MM.1S (cell line): ENCODE results near the gene AUH.

Source experiments
- DNase-seq: peaks from one replicate; pipeline ENCODE4 v3.0.0-alpha.2; 2015
- H2AFZ ChIP-seq: fragments of 300-600 bp; sonication (generic); 2 replicates; pipeline ENCODE4 v1.6.0; 2016; ENCODE audit warnings: antibody characterized with exemption, low read length
- H3F3A ChIP-seq: fragments of 300-600 bp; sonication (generic); 2 replicates; pipeline ENCODE4 v1.6.1; 2016; ENCODE audit warnings: mild to moderate bottlenecking, antibody characterized with exemption, low read length, moderate library complexity, mixed read lengths; ENCODE audit not compliant: insufficient read depth
- H3K27ac ChIP-seq: fragments of 300-600 bp; sonication (generic); 2 replicates; pipeline ENCODE4 v1.5.1; 2016; ENCODE audit warnings: mild to moderate bottlenecking, low read length
- H3K27me3 ChIP-seq: fragments of 300-600 bp; sonication (generic); replicated peaks from 2 replicates; pipeline ENCODE4 v1.6.0; 2016; ENCODE audit warnings: low read length; ENCODE audit not compliant: insufficient read depth
- H3K36me3 ChIP-seq: fragments of 300-600 bp; sonication (generic); replicated peaks from 2 replicates; pipeline ENCODE4 v1.6.1; 2016; ENCODE audit warnings: mild to moderate bottlenecking, low read length, mixed read lengths; ENCODE audit not compliant: insufficient read depth
- H3K4me1 ChIP-seq: fragments of 300-600 bp; sonication (generic); 2 replicates; pipeline ENCODE4 v1.6.1; 2016; ENCODE audit warnings: low read length, mixed read lengths
- H3K4me2 ChIP-seq: fragments of 300-600 bp; sonication (generic); 2 replicates; pipeline ENCODE4 v1.6.0; 2016; ENCODE audit warnings: low read depth, low read length
- H3K4me3 ChIP-seq: fragments of 300-600 bp; sonication (generic); 2 replicates; pipeline ENCODE4 v1.5.1; 2016; ENCODE audit warnings: low read length, mixed read lengths
- H3K79me2 ChIP-seq: fragments of 300-600 bp; sonication (generic); 2 replicates; pipeline ENCODE4 v1.6.1; 2016; ENCODE audit warnings: mixed run types, low read length, mixed read lengths
- H3K9ac ChIP-seq: fragments of 300-600 bp; sonication (generic); 2 replicates; pipeline ENCODE4 v1.6.1; 2016; ENCODE audit warnings: low read length, mixed read lengths
- H3K9me2 ChIP-seq: fragments of 300-600 bp; sonication (generic); replicated peaks from 2 replicates; pipeline ENCODE4 v1.6.1; 2016; ENCODE audit warnings: mild to moderate bottlenecking, low read length, mixed read lengths; ENCODE audit not compliant: insufficient read depth
- H3K9me3 ChIP-seq: fragments of 300-600 bp; sonication (generic); replicated peaks from 2 replicates; pipeline ENCODE4 v1.6.1; 2016; ENCODE audit warnings: mild to moderate bottlenecking, low read length, mixed read lengths; ENCODE audit not compliant: insufficient read depth
- H4K20me1 ChIP-seq: fragments of 300-600 bp; sonication (generic); 2 replicates; pipeline ENCODE4 v1.6.1; 2016; ENCODE audit warnings: mild to moderate bottlenecking, low read length, moderate library complexity, mixed read lengths; ENCODE audit not compliant: insufficient read depth
- EZH2 ChIP-seq: fragments of 300-600 bp; sonication (generic); optimal IDR thresholded peaks from 2 replicates; pipeline ENCODE3; 2017; ENCODE audit warnings: low read depth, mild to moderate bottlenecking, antibody characterized with exemption, low read length, mixed read lengths
- EZH2phosphoT487 ChIP-seq: fragments of 300-600 bp; sonication (generic); IDR thresholded peaks from 2 replicates; pipeline ENCODE4 v1.6.1; 2018; ENCODE audit warnings: antibody characterized with exemption, low read length
- TF ChIP-seq, protein P1 (sequence below): fragments of 300-600 bp; sonication (generic); IDR thresholded peaks from 2 replicates; pipeline ENCODE4 v1.5.1; 2016; ENCODE audit warnings: antibody characterized with exemption, low read length, mixed read lengths

The AUH gene

DNA sequence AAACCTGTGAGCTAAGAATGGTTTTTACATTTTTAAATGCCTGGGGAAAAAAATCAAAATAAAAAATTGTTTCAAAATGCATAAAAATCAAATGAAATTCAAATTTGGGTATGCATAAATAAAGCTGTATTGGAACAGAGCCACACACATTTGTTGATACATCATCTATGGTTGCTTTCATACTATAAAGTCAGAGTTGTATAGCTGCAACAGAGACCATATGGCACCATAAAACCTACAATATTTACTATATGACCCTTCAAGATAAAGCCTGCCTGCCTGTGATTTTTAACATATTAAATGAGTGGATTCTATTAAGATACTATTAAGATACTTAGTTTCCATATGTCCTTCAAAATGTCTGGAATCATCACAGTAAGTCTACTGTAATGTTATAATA is 40.0 kb downstream of the AUH start:
- DNase-seq: no peak
- no peaks in the 10 kb centered on the region; the same call in 1 of the 2 replicates for H3K36me3 ChIP-seq
- no peaks in the 10 kb centered on the region for H3K4me1 ChIP-seq
- H4K20me1 ChIP-seq: no peaks in the 10 kb centered on the region
- no peak overlapping the region for H3K9ac ChIP-seq
- no peak overlapping the region for H3K4me2 ChIP-seq
- H3K9me2 ChIP-seq: no peaks in the 10 kb centered on the region
- H3K79me2 ChIP-seq: no peaks in the 10 kb centered on the region
- no peaks in the 10 kb centered on the region for H3K27me3 ChIP-seq
- no peak overlapping the region for H2AFZ ChIP-seq
- no peak overlapping the region for H3K27ac ChIP-seq
- no peak overlapping the region for H3K4me3 ChIP-seq
- no peaks in the 10 kb centered on the region for H3K9me3 ChIP-seq
- no peak for TF ChIP-seq EZH2phosphoT487
- TF ChIP-seq, protein P1, sequence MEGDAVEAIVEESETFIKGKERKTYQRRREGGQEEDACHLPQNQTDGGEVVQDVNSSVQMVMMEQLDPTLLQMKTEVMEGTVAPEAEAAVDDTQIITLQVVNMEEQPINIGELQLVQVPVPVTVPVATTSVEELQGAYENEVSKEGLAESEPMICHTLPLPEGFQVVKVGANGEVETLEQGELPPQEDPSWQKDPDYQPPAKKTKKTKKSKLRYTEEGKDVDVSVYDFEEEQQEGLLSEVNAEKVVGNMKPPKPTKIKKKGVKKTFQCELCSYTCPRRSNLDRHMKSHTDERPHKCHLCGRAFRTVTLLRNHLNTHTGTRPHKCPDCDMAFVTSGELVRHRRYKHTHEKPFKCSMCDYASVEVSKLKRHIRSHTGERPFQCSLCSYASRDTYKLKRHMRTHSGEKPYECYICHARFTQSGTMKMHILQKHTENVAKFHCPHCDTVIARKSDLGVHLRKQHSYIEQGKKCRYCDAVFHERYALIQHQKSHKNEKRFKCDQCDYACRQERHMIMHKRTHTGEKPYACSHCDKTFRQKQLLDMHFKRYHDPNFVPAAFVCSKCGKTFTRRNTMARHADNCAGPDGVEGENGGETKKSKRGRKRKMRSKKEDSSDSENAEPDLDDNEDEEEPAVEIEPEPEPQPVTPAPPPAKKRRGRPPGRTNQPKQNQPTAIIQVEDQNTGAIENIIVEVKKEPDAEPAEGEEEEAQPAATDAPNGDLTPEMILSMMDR: no peak
- no peak for TF ChIP-seq EZH2
- no peaks in the 10 kb centered on the region for H3F3A ChIP-seq

DNA sequence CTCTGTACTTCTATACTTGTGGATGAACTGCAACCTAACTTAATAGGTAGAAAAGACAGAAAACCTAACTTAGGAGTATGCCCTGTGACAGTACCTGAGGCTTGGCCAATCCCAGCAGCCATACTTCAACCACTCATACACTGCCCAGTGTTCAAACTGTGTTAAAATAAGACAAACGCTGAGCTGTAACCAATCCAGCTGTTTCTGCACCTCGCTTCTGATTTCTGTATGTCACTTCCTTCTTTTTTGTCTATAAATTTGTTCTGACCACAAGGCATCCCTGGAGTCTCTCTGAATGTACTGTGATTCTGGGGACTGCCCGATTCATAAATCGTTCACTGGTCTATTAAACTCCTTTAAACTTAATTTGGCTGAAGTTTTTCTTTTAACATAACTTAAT is 41.4 kb downstream of the AUH start:
- Histone ChIP-seq H3K4me3 (no peak overlapping the region), H3K4me2 (no peak overlapping the region), H3K4me1 (no peaks in the 10 kb centered on the region), H2AFZ (no peak overlapping the region), H4K20me1 (no peaks in the 10 kb centered on the region), H3K79me2 (no peaks in the 10 kb centered on the region), H3K27me3 (no peaks in the 10 kb centered on the region), H3K27ac (no peak overlapping the region), H3K9me3 (no peaks in the 10 kb centered on the region), H3K36me3 (no peaks in the 10 kb centered on the region; the same call in 1 of the 2 replicates), H3K9me2 (no peaks in the 10 kb centered on the region), H3F3A (no peaks in the 10 kb centered on the region), H3K9ac (no peak overlapping the region)
- TF ChIP-seq EZH2: no peak
- TF ChIP-seq, protein P1: no peak
- TF ChIP-seq EZH2phosphoT487: no peak
- DNase-seq: no peak

DNA sequence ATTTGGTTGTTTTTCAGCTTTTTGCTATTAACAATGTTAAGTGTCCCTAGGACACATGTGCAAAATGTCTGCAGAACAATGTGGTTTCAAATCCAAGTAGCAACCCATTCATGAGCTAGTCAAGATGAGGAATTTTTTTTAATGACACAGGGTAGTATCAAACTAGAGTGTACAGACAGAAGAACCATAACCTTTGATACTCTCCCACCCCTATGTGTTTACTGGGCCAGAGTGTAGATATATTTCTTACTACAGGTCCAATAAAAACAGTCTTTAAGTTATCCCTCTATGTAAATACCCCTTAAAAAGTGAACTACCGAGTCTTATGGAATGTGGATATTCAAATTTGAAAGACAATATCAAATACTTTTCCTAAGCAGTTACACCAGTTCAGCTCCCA is 45.6 kb downstream of the AUH start:
- H3K79me2 ChIP-seq: peaks cover 3% of the 10 kb centered on the region; the same call in 1 of the 2 replicates
- H3K27me3 ChIP-seq: no peaks in the 10 kb centered on the region
- no peak overlapping the region for H3K4me3 ChIP-seq
- no peaks in the 10 kb centered on the region for H3K4me1 ChIP-seq
- H3K9me3 ChIP-seq: no peaks in the 10 kb centered on the region
- no peaks in the 10 kb centered on the region for H3F3A ChIP-seq
- no peak for DNase-seq
- no peak overlapping the region for H3K9ac ChIP-seq
- no peaks in the 10 kb centered on the region for H3K36me3 ChIP-seq
- H2AFZ ChIP-seq: no peak overlapping the region
- H3K4me2 ChIP-seq: no peak overlapping the region
- H3K27ac ChIP-seq: no peak overlapping the region
- H4K20me1 ChIP-seq: no peaks in the 10 kb centered on the region
- H3K9me2 ChIP-seq: no peaks in the 10 kb centered on the region
- TF ChIP-seq EZH2phosphoT487 (no peak), EZH2 (no peak)
- TF ChIP-seq, protein P1: no peak
